Stimulated activated CD8-positive, alpha-beta memory T cell treated with anti-CD3 and anti-CD28 coated beads, Interleukin-2, amount 100 ng/mL, for 1 hour (primary cell): ENCODE data around the gene ATE1.
"Not testable (repeated sequence)": the region's sequence is repeated elsewhere in the genome, so short reads cannot be mapped to it uniquely, and the experiment has no call there.

Experiments used
- DNase-seq, 2 donors: peaks; one replicate each; pipeline ENCODE4 v3.0.0-alpha.2; 2020; ENCODE audit warnings: low read depth in 2 of 2

Gene ATE1

GRCh38 chr10:121930268-121931085, 2.6 kb upstream of the ATE1 start:
- not testable (repeated sequence) for DNase-seq

GRCh38 chr10:121929585-121930267, 1.9 kb upstream of the ATE1 start:
- not testable (repeated sequence) for DNase-seq

GRCh38 chr10:121928528-121928884, 675 bp upstream of the ATE1 start:
- DNase-seq: no peak

- DNase-seq: peak in 1 of 2 donors; percentile 7
Measured at GRCh38 chr10:121927318-121927840, 452 bp downstream of the ATE1 start.

- DNase-seq: no peak
Measured at GRCh38 chr10:121926671-121927317, 1.0 kb downstream of the ATE1 start.

- DNase-seq: no peak
Measured at GRCh38 chr10:121926157-121926556, 1.7 kb downstream of the ATE1 start.

GRCh38 chr10:121921238-121921931, 6.4 kb downstream of the ATE1 start:
- no peak for DNase-seq

GRCh38 chr10:121919666-121920065, 8.2 kb downstream of the ATE1 start:
- no peak for DNase-seq

GRCh38 chr10:121918800-121919199, 9.0 kb downstream of the ATE1 start:
- DNase-seq: not testable (repeated sequence)

- no peak for DNase-seq
Measured at GRCh38 chr10:121914661-121915060, 13.2 kb downstream of the ATE1 start.

GRCh38 chr10:121911421-121911697, 16.5 kb downstream of the ATE1 start:
- no peak for DNase-seq

- DNase-seq: no peak
Measured at GRCh38 chr10:121910673-121911420, 17.0 kb downstream of the ATE1 start.

- no peak for DNase-seq
Measured at GRCh38 chr10:121904888-121905287, 22.9 kb downstream of the ATE1 start.

GRCh38 chr10:121900443-121901174, 27.2 kb downstream of the ATE1 start:
- DNase-seq: no peak

- no peak for DNase-seq
Measured at GRCh38 chr10:121899727-121900126, 28.1 kb downstream of the ATE1 start.

- DNase-seq: no peak
Measured at GRCh38 chr10:121891103-121891502, 36.7 kb downstream of the ATE1 start.

GRCh38 chr10:121889212-121889611, 38.6 kb downstream of the ATE1 start:
- no peak for DNase-seq

- DNase-seq: no peak
Measured at GRCh38 chr10:121886997-121887622, 40.7 kb downstream of the ATE1 start.

GRCh38 chr10:121886181-121886580, 41.6 kb downstream of the ATE1 start:
- DNase-seq: no peak

GRCh38 chr10:121880895-121881294, 46.9 kb downstream of the ATE1 start:
- no peak for DNase-seq
